ENCODE measurements around the gene LMNA. TPM values are rescaled to one million over a fixed set of nuclear protein-coding genes. Genes with fewer than 3 reads are reported as not detected.
"Not testable (repeated sequence)": the region's sequence is repeated elsewhere in the genome, so short reads cannot be mapped to it uniquely, and the experiment has no call there.

The LMNA gene
- total and polyA plus RNA-seq, 7 donors, result 108 to 241 (median 187) TPM

DNA sequence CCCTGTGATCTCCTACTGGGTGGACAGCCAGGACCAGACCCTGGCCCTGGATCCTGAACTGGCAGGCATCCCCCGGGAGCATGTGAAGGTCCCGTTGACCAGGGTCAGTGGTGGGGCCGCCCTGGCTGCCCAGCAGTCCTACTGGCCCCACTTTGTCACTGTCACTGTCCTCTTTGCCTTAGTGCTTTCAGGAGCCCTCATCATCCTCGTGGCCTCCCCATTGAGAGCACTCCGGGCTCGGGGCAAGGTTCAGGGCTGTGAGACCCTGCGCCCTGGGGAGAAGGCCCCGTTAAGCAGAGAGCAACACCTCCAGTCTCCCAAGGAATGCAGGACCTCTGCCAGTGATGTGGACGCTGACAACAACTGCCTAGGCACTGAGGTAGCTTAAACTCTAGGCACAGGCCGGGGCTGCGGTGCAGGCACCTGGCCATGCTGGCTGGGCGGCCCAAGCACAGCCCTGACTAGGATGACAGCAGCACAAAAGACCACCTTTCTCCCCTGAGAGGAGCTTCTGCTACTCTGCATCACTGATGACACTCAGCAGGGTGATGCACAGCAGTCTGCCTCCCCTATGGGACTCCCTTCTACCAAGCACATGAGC, 62.2 kb downstream of the LMNA start:
- H3K4me1 ChIP-seq, result no peaks in the 10 kb centered on the region
- 90 to 92% methylated on average over 12 of the region's 12 CpGs for WGBS, 2 donors
- H3K36me3 ChIP-seq, result no peaks in the 10 kb centered on the region
- peaks cover 0 to 3% (median 0%) of the 10 kb centered on the region in 3 donors for H3K27me3 ChIP-seq
- no peak overlapping the region for H3K4me3 ChIP-seq
- no peak for DNase-seq
- TF ChIP-seq POLR2AphosphoS5 (IDR thresholded peaks at IDR 0.05) (no peak), POLR2A (IDR thresholded peaks at IDR 0.05) (no peak), EP300 (IDR thresholded peaks at IDR 0.05) (no peak)
- TF ChIP-seq, protein P1, sequence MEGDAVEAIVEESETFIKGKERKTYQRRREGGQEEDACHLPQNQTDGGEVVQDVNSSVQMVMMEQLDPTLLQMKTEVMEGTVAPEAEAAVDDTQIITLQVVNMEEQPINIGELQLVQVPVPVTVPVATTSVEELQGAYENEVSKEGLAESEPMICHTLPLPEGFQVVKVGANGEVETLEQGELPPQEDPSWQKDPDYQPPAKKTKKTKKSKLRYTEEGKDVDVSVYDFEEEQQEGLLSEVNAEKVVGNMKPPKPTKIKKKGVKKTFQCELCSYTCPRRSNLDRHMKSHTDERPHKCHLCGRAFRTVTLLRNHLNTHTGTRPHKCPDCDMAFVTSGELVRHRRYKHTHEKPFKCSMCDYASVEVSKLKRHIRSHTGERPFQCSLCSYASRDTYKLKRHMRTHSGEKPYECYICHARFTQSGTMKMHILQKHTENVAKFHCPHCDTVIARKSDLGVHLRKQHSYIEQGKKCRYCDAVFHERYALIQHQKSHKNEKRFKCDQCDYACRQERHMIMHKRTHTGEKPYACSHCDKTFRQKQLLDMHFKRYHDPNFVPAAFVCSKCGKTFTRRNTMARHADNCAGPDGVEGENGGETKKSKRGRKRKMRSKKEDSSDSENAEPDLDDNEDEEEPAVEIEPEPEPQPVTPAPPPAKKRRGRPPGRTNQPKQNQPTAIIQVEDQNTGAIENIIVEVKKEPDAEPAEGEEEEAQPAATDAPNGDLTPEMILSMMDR (IDR thresholded peaks at IDR 0.05), result no peak
- intact Hi-C loops (cut with DNase I), result no loop called here
- no peaks in the 10 kb centered on the region for H3K9me3 ChIP-seq
- no peak overlapping the region for H3K27ac ChIP-seq

DNA sequence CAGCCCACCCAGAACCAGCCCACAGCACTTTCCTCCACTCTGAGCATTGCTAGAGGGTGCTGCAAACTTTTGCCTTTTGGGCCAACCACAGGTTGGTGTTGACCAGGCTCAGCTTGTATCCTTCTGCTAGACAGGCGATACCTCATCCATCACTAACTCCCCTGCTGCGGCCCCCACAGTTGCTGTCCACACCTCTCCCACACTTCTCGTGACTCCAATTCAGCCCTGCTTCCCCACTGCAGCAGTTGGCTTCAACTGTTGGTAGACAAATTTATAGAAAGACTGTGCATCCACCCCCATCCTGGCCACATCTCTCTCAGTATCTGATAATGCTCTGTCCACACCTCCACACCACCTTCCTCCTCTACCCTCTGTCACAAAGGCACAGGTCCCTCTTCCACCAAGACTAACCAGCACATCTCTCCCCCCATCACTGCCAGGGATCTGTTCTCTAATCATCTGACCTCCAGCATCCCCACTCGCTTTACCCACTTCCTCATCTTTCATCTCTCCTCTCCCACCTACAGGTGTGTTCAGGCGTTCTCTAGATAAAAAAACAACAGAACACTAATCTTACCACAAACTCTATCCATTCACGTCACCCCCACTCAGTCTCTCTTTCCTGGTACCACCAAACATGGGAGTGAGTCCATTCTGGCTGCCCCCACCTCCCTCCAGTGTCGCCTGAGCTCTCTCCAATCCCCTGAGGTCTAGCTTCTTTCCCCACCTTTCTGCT, 63.6 kb downstream of the LMNA start:
- no peak for TF ChIP-seq EP300 (IDR thresholded peaks at IDR 0.05)
- TF ChIP-seq, protein P1 (IDR thresholded peaks at IDR 0.05), result no peak
- TF ChIP-seq POLR2A (IDR thresholded peaks at IDR 0.05), result no peak
- no peak for TF ChIP-seq POLR2AphosphoS5 (IDR thresholded peaks at IDR 0.05)
- no peak overlapping the region for H3K4me3 ChIP-seq
- H3K27me3 ChIP-seq, result peaks cover 0 to 3% (median 0%) of the 10 kb centered on the region in 3 donors
- 71 to 80% methylated on average over 7 of the region's 7 CpGs for WGBS, 2 donors
- no peak overlapping the region for H3K27ac ChIP-seq
- no peak for DNase-seq
- no peaks in the 10 kb centered on the region for H3K9me3 ChIP-seq
- intact Hi-C loops (cut with DNase I), result no loop called here
- H3K36me3 ChIP-seq, result no peaks in the 10 kb centered on the region
- no peaks in the 10 kb centered on the region for H3K4me1 ChIP-seq

DNA sequence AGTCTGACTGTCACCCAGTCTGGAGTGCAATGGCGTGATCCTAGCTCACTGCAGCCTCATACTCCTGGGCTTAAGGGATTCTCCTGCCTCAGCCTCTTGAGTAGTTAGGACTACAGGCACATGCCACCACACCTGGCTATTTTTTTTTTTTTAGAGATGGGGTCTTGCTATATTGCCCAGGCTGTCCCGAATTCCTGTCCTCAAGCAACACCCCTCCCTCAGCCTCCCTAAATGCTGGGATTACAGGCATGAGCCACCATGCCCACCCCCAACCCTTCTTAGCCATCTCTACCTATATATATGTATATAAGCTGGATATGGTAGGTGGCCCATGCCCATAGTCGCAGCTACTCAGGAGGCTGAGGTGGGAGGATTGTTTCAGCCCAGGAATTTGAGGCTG, 66.0 kb downstream of the LMNA start:
- Histone ChIP-seq H3K27me3 (peaks cover 0 to 3% (median 0%) of the 10 kb centered on the region in 3 donors), H3K9me3 (no peaks in the 10 kb centered on the region), H3K27ac (no peak overlapping the region), H3K4me1 (no peaks in the 10 kb centered on the region), H3K36me3 (no peaks in the 10 kb centered on the region), H3K4me3 (no peak overlapping the region)
- DNase-seq, result no peak
- intact Hi-C loops (cut with DNase I), result no loop called here
- TF ChIP-seq EP300 (IDR thresholded peaks at IDR 0.05) (no peak), POLR2AphosphoS5 (IDR thresholded peaks at IDR 0.05) (no peak), POLR2A (IDR thresholded peaks at IDR 0.05) (no peak)
- TF ChIP-seq, protein P1 (IDR thresholded peaks at IDR 0.05), result no peak
- WGBS, 2 donors, result 93 to 95% methylated on average over 3 of the region's 3 CpGs

DNA sequence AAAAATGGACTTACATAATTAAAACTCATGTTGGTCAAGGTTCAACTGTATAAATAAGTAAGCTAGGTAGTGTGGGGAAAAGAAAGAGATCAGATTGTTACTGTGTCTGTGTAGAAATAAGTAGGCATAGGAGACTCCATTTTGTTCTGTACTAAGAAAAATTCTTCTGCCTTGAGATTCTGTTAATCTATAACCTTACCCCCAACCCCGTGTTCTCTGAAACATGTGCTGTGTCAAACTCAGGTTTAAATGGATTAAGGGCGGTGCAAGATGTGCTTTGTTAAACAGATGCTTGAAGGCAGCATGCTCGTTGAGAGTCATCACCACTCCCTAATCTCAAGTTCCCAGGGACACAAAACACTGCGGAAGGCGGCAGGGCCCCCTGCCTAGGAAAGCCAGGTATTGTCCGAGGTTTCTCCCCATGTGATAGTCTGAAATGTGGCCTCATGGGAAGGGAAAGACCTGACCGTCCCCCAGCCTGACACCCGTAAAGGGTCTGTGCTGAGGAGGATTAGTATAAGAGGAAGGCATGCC, 66.9 kb downstream of the LMNA start:
- 30 to 65% methylated on average over 8 of the region's 8 CpGs for whole genome bisulfite sequencing, 2 donors
- DNase-seq; H3K36me3 ChIP-seq; H3K4me1 ChIP-seq; intact Hi-C loops (cut with DNase I); H3K9me3 ChIP-seq; H3K27ac ChIP-seq; H3K27me3 ChIP-seq; H3K4me3 ChIP-seq: not testable (repeated sequence)

GRCh38 chr1:156182010-156182779, 67.7 kb downstream of the LMNA start:
- 74 to 86% methylated on average over 12 of the region's 12 CpGs for whole genome bisulfite sequencing, 2 donors
- H3K27me3 ChIP-seq; H3K9me3 ChIP-seq; H3K36me3 ChIP-seq; H3K27ac ChIP-seq; H3K4me3 ChIP-seq; DNase-seq; H3K4me1 ChIP-seq; intact Hi-C loops (cut with DNase I): not testable (repeated sequence)

DNA sequence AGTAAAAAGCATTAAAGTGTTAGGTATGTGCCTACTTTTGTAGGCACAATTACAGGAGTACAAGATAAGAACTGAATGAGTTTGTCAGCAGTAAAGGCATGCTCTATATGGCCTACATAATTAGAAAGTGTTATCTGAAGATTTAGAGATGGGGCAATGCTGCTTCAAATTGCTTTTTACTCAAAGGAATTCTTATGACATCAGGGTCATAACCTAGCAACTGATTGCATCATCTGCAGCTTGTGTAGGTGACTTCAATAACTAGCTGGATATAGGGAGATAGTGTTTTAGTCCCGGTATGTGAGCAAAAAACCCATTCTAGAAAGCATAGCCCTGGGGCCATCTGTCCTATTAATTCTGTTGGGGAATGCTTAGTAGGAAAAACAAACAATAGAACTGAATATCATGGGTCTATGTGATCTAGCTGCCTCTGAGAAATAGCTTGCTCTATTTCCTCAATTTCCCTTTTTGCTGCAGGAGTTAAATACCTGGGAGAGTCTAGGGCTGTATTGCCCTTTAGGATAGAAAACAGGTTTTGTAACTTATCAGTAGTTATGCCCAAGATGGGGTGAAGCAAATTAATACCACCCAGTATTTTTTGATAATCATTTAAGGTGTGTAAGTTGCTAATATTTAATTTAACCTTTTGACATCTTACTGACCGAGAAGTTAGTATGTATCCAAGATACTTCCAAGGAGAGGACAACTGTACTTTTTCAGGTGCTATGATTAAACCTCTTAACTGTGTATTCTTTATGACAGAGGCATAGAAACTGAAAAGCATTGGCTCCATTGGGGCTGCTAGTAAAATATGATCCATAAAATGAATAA, 72.1 kb downstream of the LMNA start:
- H3K4me1 ChIP-seq; H3K36me3 ChIP-seq; intact Hi-C loops (cut with DNase I); H3K4me3 ChIP-seq; DNase-seq; H3K9me3 ChIP-seq; H3K27me3 ChIP-seq; H3K27ac ChIP-seq: not testable (repeated sequence)
- 91 to 95% methylated on average over 2 of the region's 2 CpGs for WGBS, 2 donors

Measured in sigmoid colon (tissue), 7 donors.